Lower leg skin (tissue), 4 donors: ENCODE measurements around the gene C1QTNF4. TPM values are rescaled to one million over a fixed set of nuclear protein-coding genes. Genes with fewer than 3 reads are reported as not detected.

ENCODE experiments used
- DNase-seq, 2 donors: peaks; one replicate each; pipeline ENCODE4 v3.0.0-alpha.2; 2019; ENCODE audit warnings: low spot score in 2 of 2
- H3K4me3 ChIP-seq: fragments of 200-600 bp; sonication (generic); 2 replicates; pipeline ENCODE4 v1.5.1; 2017; ENCODE audit warnings: mild to moderate bottlenecking, low read depth; ENCODE audit not compliant: poor library complexity, severe bottlenecking
- POLR2A ChIP-seq, 2 donors: fragments of 450-650 bp; IDR thresholded peaks; one replicate each; pipeline ENCODE4 v1.6.1; 2016 to 2017; ENCODE audit warnings: antibody characterized with exemption in 2 of 2, mild to moderate bottlenecking in 1 of 2, moderate library complexity in 1 of 2
- WGBS, 2 donors: methylation state at CpG; one replicate each; pipeline ENCODE4 v1.1.5; 2018; 5-methylcytosine and 5-hydroxymethylcytosine counted together
- intact Hi-C: fragments of 100-400 bp; cut with DNase I; formaldehyde crosslinking; loops from one replicate; pipeline ENCODE4 v1.15.0; 2023; ENCODE audit warnings: low total_unique reads
- total RNA-seq, 4 donors: library from RNA; depleted of rRNA; stranded (reverse); fragments of >200 nt; gene quantifications; one replicate each; pipeline ENCODE4 v1.1.0, GENCODE V29; 2016
- TF ChIP-seq, protein P1 (sequence below), 3 donors: fragments of 450-650 bp; IDR thresholded peaks; one replicate each; pipeline ENCODE4 v1.5.1; 2016; ENCODE audit warnings: antibody characterized with exemption in 3 of 3, mild to moderate bottlenecking in 3 of 3, moderate library complexity in 2 of 3

The C1QTNF4 gene
- total RNA-seq, 4 donors from 2014 or later, result 0.30 to 3.5 (median 1.3) TPM

DNA sequence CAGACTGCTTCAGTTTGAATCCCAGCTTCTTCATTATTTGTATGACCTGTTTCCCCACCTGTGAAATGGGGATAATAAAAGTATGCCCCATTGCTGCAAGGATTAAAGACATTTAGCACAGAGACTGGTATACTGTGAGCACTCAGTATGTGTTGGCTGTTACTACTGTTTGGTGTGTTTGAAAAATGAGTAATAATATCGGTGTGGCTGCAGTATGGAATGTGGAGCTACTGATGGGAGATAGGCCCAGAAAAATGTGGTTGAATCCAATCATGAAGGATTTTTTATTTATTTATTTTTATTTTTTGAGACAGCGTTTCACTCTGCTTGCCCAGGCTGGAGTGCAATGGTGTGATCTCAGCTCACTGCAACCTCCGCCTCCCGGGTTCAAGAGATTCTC is 9.1 kb upstream of the C1QTNF4 start:
- intact Hi-C loops, result no loop called here
- 86 to 91% methylated on average over 4 of the region's 4 CpGs for WGBS, 2 donors
- TF ChIP-seq POLR2A (IDR thresholded peaks at IDR 0.05), result no peak
- TF ChIP-seq, protein P1, sequence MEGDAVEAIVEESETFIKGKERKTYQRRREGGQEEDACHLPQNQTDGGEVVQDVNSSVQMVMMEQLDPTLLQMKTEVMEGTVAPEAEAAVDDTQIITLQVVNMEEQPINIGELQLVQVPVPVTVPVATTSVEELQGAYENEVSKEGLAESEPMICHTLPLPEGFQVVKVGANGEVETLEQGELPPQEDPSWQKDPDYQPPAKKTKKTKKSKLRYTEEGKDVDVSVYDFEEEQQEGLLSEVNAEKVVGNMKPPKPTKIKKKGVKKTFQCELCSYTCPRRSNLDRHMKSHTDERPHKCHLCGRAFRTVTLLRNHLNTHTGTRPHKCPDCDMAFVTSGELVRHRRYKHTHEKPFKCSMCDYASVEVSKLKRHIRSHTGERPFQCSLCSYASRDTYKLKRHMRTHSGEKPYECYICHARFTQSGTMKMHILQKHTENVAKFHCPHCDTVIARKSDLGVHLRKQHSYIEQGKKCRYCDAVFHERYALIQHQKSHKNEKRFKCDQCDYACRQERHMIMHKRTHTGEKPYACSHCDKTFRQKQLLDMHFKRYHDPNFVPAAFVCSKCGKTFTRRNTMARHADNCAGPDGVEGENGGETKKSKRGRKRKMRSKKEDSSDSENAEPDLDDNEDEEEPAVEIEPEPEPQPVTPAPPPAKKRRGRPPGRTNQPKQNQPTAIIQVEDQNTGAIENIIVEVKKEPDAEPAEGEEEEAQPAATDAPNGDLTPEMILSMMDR (IDR thresholded peaks at IDR 0.05), result no peak
- DNase-seq, result no peak
- H3K4me3 ChIP-seq, result no peak overlapping the region

- WGBS, 2 donors, result 71 to 72% methylated on average over 4 of the region's 4 CpGs
- TF ChIP-seq POLR2A (IDR thresholded peaks at IDR 0.05), result no peak
- TF ChIP-seq, protein P1 (IDR thresholded peaks at IDR 0.05), result no peak
- no peak for DNase-seq
- intact Hi-C loops, result no loop called here
- H3K4me3 ChIP-seq, result no peak overlapping the region
Observed at GRCh38 chr11:47599902-47600301, 5.7 kb upstream of the C1QTNF4 start.

GRCh38 chr11:47595967-47596366 is 1.8 kb upstream of the C1QTNF4 start:
- intact Hi-C loops, result no loop called here
- no peak for DNase-seq
- H3K4me3 ChIP-seq, result no peak overlapping the region
- WGBS, 2 donors, result 96% methylated on average over 1 of the region's 1 CpG
- TF ChIP-seq, protein P1 (IDR thresholded peaks at IDR 0.05), result no peak
- no peak for TF ChIP-seq POLR2A (IDR thresholded peaks at IDR 0.05)

DNA sequence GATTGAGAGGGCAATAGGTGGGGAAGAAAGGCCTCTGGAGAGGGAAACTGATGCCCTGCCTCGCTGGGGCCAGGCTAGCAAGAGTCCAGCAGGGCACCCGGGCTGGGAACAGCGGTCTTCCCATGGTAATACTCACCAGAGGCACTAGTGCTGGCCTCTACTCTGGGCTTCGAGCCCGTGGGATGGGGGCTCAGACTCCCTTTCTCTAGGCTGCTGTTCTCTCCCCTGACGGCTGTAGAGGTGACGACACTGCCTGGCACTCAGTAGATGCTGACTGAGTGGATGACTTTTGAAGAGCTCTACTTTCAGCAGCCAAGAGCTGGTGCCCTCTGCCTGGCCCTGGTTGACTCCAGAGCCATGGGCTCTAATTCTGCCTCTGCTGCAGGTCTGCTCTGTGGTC is 818 bp upstream of the C1QTNF4 start:
- no peak overlapping the region for H3K4me3 ChIP-seq
- 74 to 77% methylated on average over 7 of the region's 7 CpGs for WGBS, 2 donors
- TF ChIP-seq, protein P1 (IDR thresholded peaks at IDR 0.05), result no peak
- no peak for TF ChIP-seq POLR2A (IDR thresholded peaks at IDR 0.05)
- intact Hi-C loops, result no loop called here
- DNase-seq, result no peak

DNA sequence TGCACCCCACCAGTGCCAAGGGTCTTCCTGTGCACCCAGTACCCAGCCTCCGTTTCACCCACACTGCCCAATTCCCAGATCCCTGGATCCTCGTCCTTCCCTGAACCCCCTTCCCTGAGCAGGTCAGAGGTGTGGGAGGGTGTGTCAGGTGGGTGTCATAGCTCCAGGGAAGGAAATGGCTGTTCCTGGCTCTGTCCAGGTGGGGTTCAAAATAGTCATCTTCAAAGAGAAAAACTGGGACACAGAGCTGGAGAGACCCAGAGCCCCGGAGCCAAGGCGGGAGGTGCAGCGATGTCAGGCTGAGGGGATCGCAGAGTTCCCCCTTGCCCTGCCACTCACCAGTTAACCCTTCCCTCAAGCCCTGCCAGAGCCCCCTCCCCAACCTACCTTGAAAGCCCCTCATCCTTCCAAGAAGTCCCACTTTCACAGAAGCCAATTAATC is 698 bp downstream of the C1QTNF4 start:
- no peak for TF ChIP-seq POLR2A (IDR thresholded peaks at IDR 0.05)
- TF ChIP-seq, protein P1 (IDR thresholded peaks at IDR 0.05), result no peak
- 10 to 17% methylated on average over 6 of the region's 6 CpGs for WGBS, 2 donors
- H3K4me3 ChIP-seq, result no peak overlapping the region
- no peak for DNase-seq
- intact Hi-C loops, result no loop called here

DNA sequence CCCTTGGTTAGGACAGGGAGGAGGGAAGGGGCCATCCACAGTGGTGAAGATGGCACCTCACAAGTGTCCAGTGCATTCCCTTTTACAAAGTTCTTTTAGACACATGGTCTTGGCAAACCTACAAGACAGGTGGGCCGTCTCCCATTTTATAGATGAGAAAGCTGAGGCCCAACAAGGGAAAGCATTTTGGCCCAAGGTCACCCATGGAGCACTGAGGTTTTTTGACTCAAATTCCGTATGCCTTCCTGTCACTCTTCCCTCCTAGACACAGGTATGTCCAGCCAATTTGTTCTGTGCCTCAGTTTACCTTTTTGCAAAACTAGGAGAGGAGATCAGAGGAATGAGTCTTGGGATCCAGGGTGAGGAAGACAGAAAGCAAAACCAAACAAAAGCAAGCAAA is 1.2 kb downstream of the C1QTNF4 start:
- intact Hi-C loops, result no loop called here
- DNase-seq, result no peak
- 81 to 88% methylated on average over 2 of the region's 2 CpGs for WGBS, 2 donors
- TF ChIP-seq POLR2A (IDR thresholded peaks at IDR 0.05), result no peak
- TF ChIP-seq, protein P1 (IDR thresholded peaks at IDR 0.05), result no peak
- no peak overlapping the region for H3K4me3 ChIP-seq
